EH (cell line): ENCODE results near the gene MYBPC3.

Experiments used
- DNase-seq: peaks from one replicate; pipeline ENCODE4 v3.0.0-alpha.2; 2015; ENCODE audit warnings: low read depth

Gene MYBPC3

GRCh38 chr11:47352556-47352955 is at the start of gene MYBPC3:
TSS of gene MYBPC3 (minus strand) at chr11:47352702. CDS start at chr11:47352647, 55 bp downstream.
- DNase-seq: no peak

DNA sequence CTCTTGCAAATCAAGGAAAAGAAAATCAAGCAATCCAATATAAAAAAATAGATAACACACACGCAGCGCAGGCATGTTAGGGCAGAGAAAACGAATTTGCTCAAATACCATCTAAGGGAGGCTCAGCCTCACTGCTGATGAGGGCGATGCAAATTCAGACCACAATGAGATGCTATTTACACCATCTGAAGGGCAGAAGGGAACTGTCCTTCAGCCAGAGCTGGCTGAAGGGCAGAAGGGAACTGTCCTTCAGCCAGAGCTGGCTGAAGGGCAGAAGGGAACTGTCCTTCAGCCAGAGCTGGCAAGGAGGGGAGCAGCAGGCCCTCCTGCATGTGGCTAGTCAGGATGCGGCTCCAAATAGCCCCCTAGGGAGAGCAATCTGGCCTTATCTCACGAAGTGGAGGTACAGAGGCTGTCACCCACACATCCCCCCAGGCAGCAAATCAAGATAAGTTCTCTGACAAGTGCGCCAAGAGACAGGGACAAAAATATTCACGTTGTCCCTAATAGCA is 48.3 kb upstream of the MYBPC3 start:
- DNase-seq: no peak

- DNase-seq: no peak
Measured at GRCh38 chr11:47399860-47400767, 47.6 kb upstream of the MYBPC3 start.

DNA sequence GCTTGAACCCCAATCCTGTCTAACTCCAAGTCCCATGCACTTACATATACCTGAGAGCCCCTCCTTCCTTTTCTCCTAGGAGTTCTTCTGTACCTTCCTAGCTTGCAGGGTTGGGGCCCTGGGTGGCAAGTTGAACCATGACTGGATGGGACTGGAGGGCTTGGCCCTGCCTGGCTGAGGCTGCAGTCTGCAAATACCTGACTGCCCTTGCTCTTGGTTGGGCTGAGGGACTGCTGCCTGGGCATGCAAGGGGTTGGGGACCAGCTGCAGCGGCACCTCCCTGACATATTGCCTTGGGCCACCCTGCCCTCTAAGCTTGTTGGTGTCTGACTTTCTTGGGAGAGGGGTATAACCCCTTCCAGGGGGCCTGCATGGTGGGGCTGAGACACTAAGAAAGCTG is 46.0 kb upstream of the MYBPC3 start:
- no peak for DNase-seq

DNA sequence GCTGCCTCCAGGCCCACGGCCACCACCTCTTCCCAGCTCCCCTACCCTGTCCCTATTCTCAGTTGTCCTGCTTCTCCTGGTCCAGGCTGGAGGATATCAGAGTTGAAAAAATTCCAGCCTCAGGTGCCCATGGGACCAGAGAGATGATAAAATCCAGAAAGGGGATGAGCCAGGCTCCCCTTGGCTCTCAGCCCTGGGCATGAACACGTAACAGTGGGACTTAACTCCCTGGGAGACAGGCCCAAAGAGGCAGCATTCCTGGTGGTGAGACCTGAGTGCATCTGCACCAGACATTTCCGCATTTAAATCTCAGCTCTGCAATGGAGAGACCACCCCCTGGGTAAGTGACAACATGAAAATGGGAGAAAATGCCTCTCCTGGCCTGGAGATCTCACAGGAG is 45.5 kb upstream of the MYBPC3 start:
- no peak for DNase-seq

- DNase-seq: no peak
Measured at GRCh38 chr11:47396049-47396320, 43.5 kb upstream of the MYBPC3 start.

DNA sequence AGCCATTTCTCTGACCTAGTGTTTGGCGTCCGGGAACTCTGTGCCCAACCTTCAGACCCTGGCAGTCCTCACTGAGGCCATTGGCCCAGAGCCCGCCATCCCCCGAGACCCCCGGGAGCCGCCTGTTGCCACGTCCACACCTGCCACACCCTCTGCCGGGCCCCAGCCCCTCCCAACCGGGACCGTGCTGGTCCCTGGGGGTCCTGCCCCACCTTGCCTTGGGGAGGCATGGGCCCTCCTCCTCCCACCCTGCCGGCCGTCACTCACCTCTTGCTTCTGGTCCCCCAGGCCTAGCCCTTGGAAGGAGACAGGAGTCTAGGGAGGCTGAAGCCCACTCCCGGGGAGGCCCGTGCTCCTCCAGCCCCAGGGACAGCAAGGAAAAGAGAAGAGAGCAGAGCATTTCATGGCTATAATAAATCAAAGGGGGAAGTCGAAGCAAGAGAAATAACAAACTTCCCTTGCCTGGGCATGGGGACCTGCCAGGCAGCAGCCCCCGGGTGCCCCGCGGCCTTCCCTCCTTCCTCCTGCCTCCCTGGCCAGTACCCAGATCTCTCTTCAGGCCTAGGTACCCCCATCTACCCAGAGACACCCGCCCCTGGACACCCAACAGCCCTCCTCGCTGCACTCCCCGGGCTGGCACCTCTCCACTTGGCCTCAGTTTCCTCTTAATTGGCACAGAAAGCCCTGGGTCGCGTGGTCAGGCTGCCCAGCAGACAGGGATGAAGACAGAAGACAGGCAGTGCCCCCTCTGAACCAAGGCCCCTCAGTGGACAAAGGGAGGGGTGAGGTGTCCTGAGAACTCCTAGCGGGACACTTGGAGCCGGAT is 42.9 kb upstream of the MYBPC3 start:
- no peak for DNase-seq

GRCh38 chr11:47394322-47395222 is 42.1 kb upstream of the MYBPC3 start:
- DNase-seq: no peak

- DNase-seq: no peak
Measured at GRCh38 chr11:47394050-47394321, 41.5 kb upstream of the MYBPC3 start.

GRCh38 chr11:47393163-47394049 is 40.9 kb upstream of the MYBPC3 start:
- peak; percentile 65 for DNase-seq

DNA sequence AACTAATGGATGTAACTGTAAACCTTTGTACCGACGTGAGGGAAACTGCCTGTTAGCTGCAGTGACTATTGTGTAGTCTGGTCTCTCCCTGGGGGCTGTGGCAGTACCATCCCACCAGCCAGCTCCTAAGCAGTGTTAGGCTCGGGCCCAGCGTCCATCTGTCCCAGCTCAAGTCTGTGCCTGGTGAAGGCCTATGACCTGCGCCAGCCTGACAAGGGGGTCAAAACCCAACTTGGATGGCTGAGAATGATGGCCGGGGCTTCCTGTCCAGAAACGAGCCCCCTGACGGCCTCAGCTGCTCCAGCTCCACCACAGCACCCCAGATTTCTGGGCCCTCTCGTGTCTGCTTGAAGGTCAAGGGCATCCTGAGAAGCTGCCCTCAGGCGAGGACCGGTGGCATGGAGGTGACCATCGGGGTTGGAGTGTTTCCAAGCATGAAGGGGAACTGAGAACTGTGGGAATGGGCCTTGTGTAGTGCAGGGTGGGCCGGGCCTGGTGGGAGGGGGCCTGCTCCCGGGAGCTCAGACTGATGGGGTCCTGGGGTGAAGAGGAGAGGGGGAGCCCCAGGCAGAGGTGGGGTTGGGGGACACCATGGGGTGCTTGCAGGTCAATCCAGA is 40.2 kb upstream of the MYBPC3 start:
- no peak for DNase-seq

GRCh38 chr11:47391711-47392432 is 39.4 kb upstream of the MYBPC3 start:
- no peak for DNase-seq

DNA sequence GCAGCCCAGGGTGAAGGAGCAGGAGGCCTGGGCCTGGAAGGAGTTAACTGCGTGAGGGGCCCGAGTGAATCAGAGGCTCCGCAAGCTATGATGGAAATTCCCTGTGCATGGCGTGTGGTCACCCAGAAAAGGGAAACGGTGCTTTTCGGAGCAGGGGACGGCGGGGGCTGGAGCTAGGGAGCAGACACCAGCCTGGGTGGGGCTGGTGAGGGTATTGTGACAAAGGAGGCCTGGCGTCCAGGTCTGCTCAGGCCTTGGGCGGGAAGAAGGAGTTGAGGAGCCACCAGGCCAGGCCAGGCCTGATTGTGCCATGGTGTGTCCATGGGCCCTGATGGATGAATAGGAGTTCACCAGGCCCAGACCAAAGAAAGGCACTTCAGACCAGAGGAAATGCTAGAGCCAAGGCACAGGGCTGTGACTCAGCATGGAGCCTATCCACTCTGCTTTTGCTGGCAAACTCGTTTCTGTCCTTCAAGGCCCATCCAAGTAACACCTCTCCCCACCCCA is 38.6 kb upstream of the MYBPC3 start:
- no peak for DNase-seq

DNA sequence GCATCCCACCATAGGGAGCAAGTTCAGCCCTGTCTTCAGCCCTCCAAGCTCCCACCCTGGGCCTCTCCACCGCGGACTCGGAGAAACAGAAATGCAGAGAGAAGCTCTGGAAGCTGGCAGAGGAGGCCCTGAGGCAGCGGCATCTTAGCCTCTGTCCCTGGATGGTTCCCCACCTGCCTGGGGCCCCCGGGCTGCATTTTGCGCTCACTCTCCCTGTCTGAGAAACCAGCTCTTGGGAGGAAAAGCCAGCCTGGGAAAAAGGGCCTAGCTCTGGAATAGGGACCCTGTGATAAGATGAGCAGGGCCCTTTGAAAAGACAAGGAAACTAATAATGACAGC is 37.9 kb upstream of the MYBPC3 start:
- no peak for DNase-seq

GRCh38 chr11:47389577-47390421 is 37.3 kb upstream of the MYBPC3 start:
- no peak for DNase-seq

GRCh38 chr11:47388697-47389576 is 36.4 kb upstream of the MYBPC3 start:
- DNase-seq: no peak

- DNase-seq: no peak
Measured at GRCh38 chr11:47387944-47388696, 35.6 kb upstream of the MYBPC3 start.
